ENCODE measurements around the gene SCFD2. TPM values are rescaled to one million over a fixed set of nuclear protein-coding genes. Genes with fewer than 3 reads are reported as not detected.
"Not testable (repeated sequence)": the region's sequence is repeated elsewhere in the genome, so short reads cannot be mapped to it uniquely, and the experiment has no call there.

The SCFD2 gene
- total RNA-seq, 4 donors from 2014 or later, result 12.7 to 23.7 (median 18.3) TPM

DNA sequence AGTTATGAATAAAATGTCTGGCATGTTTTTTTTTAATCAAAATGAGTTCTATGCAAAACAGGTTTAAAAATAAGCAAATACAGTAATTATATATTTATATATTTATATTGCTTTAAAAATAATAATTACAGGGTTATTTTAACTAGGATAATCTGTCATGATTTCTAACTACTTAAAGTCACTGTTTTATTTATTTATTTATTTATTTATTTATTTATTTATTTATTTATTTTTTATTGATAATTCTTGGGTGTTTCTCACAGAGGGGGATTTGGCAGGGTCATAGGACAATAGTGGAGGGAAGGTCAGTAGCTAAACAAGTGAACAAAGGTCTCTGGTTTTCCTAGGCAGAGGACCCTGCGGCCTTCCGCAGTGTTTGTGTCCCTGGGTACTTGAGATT is 129.2 kb downstream of the SCFD2 start:
- H3K27me3 ChIP-seq; H3K36me3 ChIP-seq; H3K4me3 ChIP-seq; H3K4me1 ChIP-seq; intact Hi-C loops (cut with DNase I; ENCODE audit: low total_unique reads); DNase-seq; H3K9me3 ChIP-seq; H3K27ac ChIP-seq: not testable (repeated sequence)
- 100% methylated on average over 2 of the region's 2 CpGs; no CpG with 5 or more reads in 1 of the 2 donors for WGBS, 2 donors (ENCODE audit: low coverage in 1 of 2)
- in situ Hi-C loops (cut with MboI; ENCODE audit: low pct_ligation_motif_present in 1 of 4, low pct_unique_long_range_greater_than_20kb in 1 of 4, low sequenced_read_pairs in 3 of 4), result loop anchor here in 1 of 4 donors (25.0 kb wide), 1 partner anchor 101 kb away; no protein-coding TSS in a partner anchor

DNA sequence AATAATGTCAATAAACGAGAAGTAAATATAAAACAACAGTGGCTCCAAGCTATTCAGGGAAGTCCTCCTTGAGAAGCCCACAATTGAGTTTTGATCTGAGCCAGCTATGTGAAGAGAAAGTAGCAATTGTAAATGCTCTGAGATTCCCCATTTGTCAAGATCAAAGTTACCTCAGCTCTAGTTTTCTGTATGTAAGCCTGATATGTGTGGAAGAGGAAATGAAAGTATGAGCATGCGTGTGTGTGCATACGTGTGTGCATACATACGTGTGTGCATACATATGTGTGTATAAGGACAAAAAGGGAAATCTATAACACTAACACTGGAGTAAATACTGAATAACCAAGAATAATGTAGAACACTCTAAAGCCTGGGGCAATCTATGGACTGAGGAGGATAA is 130.3 kb downstream of the SCFD2 start:
- no peak for DNase-seq
- no peaks in the 10 kb centered on the region for H3K9me3 ChIP-seq
- 79 to 86% methylated on average over 4 of the region's 4 CpGs for WGBS, 2 donors (ENCODE audit: low coverage in 1 of 2)
- intact Hi-C loops (cut with DNase I; ENCODE audit: low total_unique reads) (no loop called here), in situ Hi-C loops (cut with MboI; ENCODE audit: low pct_ligation_motif_present in 1 of 4, low pct_unique_long_range_greater_than_20kb in 1 of 4, low sequenced_read_pairs in 3 of 4) (loop anchor here in 1 of 4 donors (25.0 kb wide), 1 partner anchor 102 kb away; no protein-coding TSS in a partner anchor)
- no peaks in the 10 kb centered on the region for H3K36me3 ChIP-seq
- H3K27ac ChIP-seq, result no peak overlapping the region
- H3K27me3 ChIP-seq, result no peaks in the 10 kb centered on the region
- no peak for TF ChIP-seq POLR2A (IDR thresholded peaks at IDR 0.05)
- no peak for TF ChIP-seq POLR2AphosphoS5 (IDR thresholded peaks at IDR 0.05)
- no peak for TF ChIP-seq EP300 (IDR thresholded peaks at IDR 0.05; ENCODE audit: low read depth)
- TF ChIP-seq, protein P1, sequence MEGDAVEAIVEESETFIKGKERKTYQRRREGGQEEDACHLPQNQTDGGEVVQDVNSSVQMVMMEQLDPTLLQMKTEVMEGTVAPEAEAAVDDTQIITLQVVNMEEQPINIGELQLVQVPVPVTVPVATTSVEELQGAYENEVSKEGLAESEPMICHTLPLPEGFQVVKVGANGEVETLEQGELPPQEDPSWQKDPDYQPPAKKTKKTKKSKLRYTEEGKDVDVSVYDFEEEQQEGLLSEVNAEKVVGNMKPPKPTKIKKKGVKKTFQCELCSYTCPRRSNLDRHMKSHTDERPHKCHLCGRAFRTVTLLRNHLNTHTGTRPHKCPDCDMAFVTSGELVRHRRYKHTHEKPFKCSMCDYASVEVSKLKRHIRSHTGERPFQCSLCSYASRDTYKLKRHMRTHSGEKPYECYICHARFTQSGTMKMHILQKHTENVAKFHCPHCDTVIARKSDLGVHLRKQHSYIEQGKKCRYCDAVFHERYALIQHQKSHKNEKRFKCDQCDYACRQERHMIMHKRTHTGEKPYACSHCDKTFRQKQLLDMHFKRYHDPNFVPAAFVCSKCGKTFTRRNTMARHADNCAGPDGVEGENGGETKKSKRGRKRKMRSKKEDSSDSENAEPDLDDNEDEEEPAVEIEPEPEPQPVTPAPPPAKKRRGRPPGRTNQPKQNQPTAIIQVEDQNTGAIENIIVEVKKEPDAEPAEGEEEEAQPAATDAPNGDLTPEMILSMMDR (IDR thresholded peaks at IDR 0.05), result no peak
- H3K4me3 ChIP-seq, result no peak overlapping the region
- no peaks in the 10 kb centered on the region for H3K4me1 ChIP-seq

DNA sequence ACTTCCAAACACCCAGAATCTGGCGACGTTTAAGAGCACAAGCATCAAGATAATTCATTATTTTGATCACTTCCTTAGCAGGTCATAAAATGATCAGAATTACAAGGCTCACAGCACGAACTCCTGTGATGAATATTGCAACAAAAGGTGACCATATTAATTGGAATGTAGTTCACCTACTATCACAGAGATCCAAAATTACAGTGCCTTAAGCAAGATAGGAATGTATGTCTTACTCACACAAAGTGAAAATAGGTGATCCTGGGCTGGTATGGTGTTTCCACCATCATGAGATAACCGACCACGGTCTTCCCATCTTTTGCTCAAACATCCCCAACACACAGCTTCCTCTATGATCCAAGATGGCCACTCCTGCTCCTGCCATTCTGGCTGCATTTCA is 131.2 kb downstream of the SCFD2 start:
- TF ChIP-seq, protein P1 (IDR thresholded peaks at IDR 0.05), result no peak
- no peak for TF ChIP-seq POLR2AphosphoS5 (IDR thresholded peaks at IDR 0.05)
- no peak for TF ChIP-seq POLR2A (IDR thresholded peaks at IDR 0.05)
- TF ChIP-seq EP300 (IDR thresholded peaks at IDR 0.05; ENCODE audit: low read depth), result no peak
- no peaks in the 10 kb centered on the region for H3K4me1 ChIP-seq
- in situ Hi-C loops (cut with MboI; ENCODE audit: low pct_ligation_motif_present in 1 of 4, low pct_unique_long_range_greater_than_20kb in 1 of 4, low sequenced_read_pairs in 3 of 4) (loop anchor here in 1 of 4 donors (25.0 kb wide), 1 partner anchor 103 kb away; no protein-coding TSS in a partner anchor), intact Hi-C loops (cut with DNase I; ENCODE audit: low total_unique reads) (no loop called here)
- H3K36me3 ChIP-seq, result no peaks in the 10 kb centered on the region
- WGBS, 2 donors (ENCODE audit: low coverage in 1 of 2), result 88 to 95% methylated on average over 3 to 5 of the region's 5 CpGs
- no peaks in the 10 kb centered on the region for H3K9me3 ChIP-seq
- no peaks in the 10 kb centered on the region for H3K27me3 ChIP-seq
- H3K27ac ChIP-seq, result no peak overlapping the region
- no peak overlapping the region for H3K4me3 ChIP-seq
- DNase-seq, result no peak

DNA sequence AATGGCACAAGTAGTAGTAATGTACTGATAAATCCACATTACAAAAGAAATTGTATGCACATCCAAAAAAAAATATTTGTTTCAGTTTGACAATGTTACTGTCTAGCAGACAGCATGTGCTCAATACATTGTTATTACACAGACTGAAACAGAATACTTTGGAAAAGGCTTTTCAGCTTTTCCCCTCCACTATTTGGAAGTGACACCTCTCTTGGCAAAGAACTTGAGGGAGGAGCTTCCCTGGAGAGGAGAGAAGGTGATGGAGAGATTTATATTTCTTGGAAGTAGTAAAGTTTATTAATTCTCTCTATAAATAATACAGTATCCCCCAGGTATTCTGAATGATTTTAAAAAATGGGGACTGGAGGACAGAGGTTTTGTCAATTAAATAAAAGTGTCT is 131.8 kb downstream of the SCFD2 start:
- Histone ChIP-seq H3K27ac (no peak overlapping the region), H3K4me3 (no peak overlapping the region), H3K36me3 (no peaks in the 10 kb centered on the region), H3K9me3 (no peaks in the 10 kb centered on the region), H3K4me1 (no peaks in the 10 kb centered on the region), H3K27me3 (no peaks in the 10 kb centered on the region)
- TF ChIP-seq EP300 (IDR thresholded peaks at IDR 0.05; ENCODE audit: low read depth) (no peak), POLR2AphosphoS5 (IDR thresholded peaks at IDR 0.05) (no peak), POLR2A (IDR thresholded peaks at IDR 0.05) (no peak)
- TF ChIP-seq, protein P1 (IDR thresholded peaks at IDR 0.05), result no peak
- in situ Hi-C loops (cut with MboI; ENCODE audit: low pct_ligation_motif_present in 1 of 4, low pct_unique_long_range_greater_than_20kb in 1 of 4, low sequenced_read_pairs in 3 of 4) (loop anchor here in 1 of 4 donors (25.0 kb wide), 1 partner anchor 103 kb away; no protein-coding TSS in a partner anchor), intact Hi-C loops (cut with DNase I; ENCODE audit: low total_unique reads) (no loop called here)
- DNase-seq, result no peak
